ENCODE results near the gene ABCC10. TPM values are rescaled to one million over a fixed set of nuclear protein-coding genes. Genes with fewer than 3 reads are reported as not detected.
"Not testable (repeated sequence)": the region's sequence is repeated elsewhere in the genome, so short reads cannot be mapped to it uniquely, and the experiment has no call there.

Gene ABCC10, protein sequence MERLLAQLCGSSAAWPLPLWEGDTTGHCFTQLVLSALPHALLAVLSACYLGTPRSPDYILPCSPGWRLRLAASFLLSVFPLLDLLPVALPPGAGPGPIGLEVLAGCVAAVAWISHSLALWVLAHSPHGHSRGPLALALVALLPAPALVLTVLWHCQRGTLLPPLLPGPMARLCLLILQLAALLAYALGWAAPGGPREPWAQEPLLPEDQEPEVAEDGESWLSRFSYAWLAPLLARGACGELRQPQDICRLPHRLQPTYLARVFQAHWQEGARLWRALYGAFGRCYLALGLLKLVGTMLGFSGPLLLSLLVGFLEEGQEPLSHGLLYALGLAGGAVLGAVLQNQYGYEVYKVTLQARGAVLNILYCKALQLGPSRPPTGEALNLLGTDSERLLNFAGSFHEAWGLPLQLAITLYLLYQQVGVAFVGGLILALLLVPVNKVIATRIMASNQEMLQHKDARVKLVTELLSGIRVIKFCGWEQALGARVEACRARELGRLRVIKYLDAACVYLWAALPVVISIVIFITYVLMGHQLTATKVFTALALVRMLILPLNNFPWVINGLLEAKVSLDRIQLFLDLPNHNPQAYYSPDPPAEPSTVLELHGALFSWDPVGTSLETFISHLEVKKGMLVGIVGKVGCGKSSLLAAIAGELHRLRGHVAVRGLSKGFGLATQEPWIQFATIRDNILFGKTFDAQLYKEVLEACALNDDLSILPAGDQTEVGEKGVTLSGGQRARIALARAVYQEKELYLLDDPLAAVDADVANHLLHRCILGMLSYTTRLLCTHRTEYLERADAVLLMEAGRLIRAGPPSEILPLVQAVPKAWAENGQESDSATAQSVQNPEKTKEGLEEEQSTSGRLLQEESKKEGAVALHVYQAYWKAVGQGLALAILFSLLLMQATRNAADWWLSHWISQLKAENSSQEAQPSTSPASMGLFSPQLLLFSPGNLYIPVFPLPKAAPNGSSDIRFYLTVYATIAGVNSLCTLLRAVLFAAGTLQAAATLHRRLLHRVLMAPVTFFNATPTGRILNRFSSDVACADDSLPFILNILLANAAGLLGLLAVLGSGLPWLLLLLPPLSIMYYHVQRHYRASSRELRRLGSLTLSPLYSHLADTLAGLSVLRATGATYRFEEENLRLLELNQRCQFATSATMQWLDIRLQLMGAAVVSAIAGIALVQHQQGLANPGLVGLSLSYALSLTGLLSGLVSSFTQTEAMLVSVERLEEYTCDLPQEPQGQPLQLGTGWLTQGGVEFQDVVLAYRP (N-terminal part only)
- 13.0 and 19.1 TPM in 2 replicates for total RNA-seq

DNA sequence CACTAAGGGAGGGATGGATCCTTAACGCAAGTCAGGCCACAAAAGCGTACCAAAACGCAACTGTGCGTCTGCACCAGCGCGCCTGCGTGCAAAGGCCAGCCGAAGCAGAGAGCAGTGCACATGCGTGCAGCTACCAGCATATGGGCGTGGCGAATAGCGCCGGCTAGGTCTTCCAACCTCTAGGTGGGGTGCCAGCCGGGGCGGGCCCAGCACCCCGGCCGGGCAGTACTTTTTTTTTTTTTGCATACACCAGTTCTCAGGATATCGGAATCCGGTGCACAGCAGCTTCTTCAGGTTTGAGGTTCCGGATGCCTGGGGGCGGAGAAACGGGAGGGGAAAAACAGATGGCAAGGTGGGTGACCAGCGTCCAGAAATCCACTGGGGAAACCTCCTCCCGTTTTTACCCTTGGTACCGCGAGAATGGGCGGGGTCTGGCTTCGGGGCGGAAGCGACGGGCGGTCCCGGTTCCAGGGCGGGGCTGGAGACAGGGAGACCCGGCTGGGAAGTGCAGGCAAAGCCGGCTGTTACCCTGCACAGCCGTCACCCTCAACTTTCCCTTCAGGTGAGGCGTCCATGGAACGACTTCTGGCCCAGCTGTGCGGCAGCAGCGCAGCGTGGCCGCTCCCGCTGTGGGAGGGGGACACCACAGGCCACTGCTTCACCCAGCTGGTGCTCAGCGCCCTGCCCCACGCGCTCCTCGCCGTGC lies at the start of gene ABCC10:
Gene ABCC10, plus strand, starts transcription at position 136 of the 706 bp plus-strand sequence. Its CDS starts 438 bp downstream, at position 574.
- DNase-seq (ENCODE audit: low read depth) = peak; percentile 86

DNA sequence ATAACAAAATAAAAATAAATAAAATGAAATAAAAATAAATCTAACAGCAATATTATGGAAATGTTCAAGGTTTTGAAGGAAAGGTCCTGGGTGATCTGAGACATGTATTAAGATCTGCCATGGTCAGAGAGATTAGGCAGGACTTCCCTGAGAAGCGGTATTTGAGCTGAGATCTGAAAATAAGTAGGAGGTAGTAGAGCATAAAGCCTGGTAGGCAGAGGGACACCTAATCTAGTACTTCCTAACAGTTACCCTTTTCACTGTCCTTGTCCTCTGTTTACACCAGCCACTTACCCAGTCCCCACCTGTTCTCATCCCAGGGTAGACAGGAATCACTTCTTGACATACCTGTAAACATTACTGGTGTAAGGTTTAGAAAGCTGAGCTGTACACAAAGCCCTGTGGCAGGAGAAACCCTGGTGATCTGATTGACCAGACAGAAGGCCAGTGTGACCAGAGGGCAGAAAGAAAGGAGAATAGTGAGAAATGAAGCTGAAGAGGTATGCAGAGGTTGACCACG lies 49.6 kb upstream of the ABCC10 start:
- DNase-seq (ENCODE audit: low read depth) = no peak

GRCh38 chr6:43378631-43379030 lies 48.7 kb upstream of the ABCC10 start:
- DNase-seq (ENCODE audit: low read depth) = peak; percentile 75

DNA sequence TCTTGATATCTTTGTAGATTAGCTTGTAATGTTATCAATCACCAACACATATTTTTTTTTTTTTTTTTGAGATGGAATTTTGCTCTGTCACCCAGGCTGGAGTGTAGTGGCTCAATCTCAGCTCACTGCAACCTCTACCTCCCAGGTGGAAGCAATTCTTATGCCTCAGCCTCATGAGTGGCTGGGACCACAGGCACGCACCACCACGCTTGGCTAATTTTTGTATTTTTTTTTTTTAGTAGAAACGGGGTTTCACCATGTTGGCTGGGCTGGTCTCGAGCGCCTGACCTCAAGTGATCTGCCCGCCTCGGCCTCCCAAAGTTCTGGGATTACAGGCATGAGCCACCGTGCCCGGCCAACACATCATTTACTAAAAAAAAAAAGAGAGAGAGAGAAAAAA lies 46.5 kb upstream of the ABCC10 start:
- not testable (repeated sequence) for DNase-seq (ENCODE audit: low read depth)

GRCh38 chr6:43383021-43383667 lies 44.2 kb upstream of the ABCC10 start:
- DNase-seq (ENCODE audit: low read depth) = no peak

- peak; percentile 51 for DNase-seq (ENCODE audit: low read depth)
Measured at GRCh38 chr6:43386492-43386891, 40.8 kb upstream of the ABCC10 start.

DNA sequence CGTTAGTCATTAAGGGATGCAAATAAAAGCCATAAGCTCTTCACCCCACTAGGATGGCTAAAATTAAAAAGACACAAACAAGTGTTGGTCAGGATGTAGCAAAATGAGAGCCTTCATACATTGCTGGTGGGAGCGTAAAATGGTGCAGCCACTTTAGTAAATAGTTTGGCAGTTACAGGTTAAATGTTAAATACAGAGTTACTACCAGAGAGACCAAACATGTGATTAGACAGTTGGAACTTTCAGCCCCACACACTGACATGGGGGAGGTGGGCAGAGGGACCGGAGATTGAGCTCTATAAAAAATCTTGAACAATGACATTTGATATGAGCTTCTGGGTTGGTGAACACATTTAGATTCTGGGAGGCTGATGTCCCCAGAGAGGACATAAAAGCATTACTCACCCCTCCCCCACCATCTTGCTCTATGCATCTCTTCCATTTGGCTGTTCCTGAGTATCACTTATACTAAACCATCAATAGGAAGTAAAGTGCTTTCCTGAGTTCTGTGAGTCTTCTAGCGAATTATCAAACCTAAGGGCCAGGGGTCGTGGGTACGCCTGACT lies 37.5 kb upstream of the ABCC10 start:
- no peak for DNase-seq (ENCODE audit: low read depth)

DNA sequence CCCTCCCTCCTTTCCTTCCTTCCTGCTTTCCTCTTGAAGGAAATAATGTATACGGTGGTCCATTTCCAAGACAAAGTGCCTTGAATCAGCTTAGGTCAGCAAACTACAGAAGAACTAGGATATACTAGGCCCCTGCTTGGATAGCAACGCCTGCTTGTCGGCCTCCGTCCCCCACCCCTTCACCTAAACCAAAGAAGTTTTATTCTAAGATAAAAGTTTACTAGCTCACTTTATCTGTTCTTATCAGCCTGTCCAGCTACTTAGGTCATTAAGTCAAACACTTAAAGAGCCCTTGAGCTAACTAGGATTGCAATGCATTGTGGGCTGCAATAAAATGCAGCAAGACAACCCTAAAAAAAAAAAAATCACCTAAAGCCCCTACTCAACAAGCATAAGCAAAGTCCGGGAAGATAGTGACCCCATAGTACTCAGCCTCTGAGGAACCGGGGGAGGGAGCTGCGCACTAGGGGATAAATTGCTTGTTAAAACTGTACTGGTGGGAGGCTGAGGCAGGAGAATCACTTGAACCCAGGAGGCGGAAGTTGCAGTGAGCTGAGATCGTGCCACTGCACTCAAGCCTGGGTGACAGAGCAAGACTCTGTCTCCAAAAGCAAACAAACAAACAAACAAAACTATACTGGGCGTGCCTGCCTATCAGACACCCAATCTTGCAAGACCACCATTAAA lies 36.4 kb upstream of the ABCC10 start:
- DNase-seq (ENCODE audit: low read depth) = not testable (repeated sequence)

GRCh38 chr6:43391440-43392031 lies 35.8 kb upstream of the ABCC10 start:
- DNase-seq (ENCODE audit: low read depth) = no peak

DNA sequence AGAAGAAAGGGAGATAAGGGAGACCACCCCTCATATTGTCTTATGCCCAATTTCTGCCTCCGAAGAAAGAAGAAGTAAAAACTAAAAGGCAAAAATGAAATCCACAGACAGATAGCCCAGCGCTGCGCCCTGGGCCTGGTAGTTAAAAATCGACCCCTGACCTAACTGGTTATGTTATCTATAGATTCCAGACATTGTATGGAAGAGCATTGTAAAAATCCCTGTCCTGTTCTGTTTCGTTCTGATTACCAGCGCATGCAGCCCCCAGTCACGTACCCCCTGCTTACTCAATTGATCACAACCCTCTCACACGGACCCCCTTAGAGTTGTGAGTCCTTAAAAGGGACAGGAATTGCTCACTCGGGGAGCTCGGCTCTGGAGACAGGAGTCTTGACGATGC lies 34.2 kb upstream of the ABCC10 start:
- DNase-seq (ENCODE audit: low read depth) = not testable (repeated sequence)

DNA sequence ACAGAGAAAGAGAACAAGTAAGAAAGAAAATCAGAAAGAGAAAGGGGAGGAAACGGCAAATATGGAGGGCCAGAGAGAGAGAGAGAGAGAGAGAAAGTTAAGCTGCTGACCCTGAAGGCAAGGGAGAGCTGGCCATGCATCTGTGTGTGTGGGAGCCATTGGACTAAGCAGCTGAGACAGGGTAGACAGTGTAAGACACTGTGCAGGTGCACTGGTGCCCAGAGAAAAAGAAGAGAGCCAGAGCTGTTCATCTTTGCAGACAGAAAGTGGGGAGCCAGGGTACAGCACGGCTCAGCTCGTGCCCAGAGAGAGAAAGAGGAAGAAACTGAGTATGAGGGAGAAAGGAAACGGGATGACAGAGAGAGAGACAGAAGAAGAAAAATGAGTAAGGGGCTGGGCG lies 33.7 kb upstream of the ABCC10 start:
- DNase-seq (ENCODE audit: low read depth) = no peak

DNA sequence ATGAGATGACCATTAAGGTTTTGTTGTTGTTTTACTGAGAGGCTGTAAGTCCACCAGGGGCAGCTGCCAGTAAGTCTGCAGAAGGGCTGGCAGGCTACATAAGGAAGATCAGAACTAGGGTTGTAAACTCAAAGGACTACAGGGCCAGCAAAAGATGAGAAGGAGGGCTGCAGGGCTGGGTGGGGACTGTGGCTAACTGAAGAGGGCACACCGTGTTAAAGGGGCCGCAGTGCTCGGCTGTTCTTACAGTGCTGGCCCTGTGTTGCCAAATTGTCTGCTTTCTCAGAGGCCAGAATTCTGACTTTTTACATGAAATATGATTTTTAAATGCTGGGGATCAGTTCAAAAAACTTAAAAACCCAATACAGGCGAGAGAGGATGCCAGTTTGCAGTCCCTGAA lies 32.4 kb upstream of the ABCC10 start:
- no peak for DNase-seq (ENCODE audit: low read depth)

DNA sequence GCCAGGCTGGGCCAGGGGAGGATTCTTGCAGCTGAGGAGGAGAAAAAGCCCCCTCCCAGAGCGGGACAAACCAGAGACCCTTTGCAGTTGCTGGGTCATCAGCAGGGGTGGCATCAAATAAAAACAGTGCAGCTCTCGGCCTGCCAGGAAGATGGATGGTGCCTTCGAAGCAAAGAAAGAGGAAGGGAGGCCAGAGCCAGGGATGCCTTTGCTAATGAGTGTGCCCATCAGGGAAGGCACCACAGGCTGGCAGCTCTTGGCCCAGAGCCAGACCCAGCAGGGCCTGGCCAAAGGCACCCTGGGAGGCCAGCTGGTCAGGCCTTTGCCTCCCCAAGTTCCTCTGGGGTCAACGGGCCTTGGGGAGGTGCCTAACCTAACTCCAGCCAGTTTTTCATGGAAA lies 31.6 kb upstream of the ABCC10 start:
- DNase-seq (ENCODE audit: low read depth) = no peak

DNA sequence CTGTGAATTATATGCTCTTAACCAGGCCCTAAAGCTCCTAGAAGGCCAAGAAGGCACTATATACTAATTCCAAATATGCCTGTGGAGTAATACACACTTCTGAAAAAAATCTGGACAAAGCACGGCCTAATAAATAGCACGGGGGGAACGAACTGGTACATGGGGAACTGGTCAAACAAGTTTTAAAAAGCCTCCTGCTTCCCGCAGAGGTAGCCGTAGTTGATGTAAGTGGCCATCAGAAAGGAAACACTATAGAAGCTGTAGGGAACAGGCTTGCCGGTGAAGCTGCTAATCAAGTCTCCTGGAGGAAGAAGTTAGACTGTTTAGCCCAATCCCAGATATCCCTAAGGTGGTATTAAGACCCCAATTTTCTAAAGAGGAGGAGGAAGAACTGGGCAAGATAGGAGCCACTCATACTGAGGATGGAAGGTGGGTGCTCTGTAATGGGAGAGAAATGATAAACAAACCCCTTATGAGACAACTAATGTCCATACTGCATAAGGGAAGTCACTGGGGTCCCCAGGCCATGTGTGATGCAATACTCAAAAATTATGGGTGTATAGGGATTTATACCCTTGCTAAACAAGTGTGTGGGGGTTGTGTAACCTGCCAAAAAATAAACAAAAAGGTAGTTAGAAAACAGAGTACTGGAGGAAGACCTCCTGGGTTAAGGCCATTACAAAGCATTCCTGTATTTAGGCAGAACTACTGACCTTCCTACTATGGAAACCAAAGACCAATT lies 30.8 kb upstream of the ABCC10 start:
- DNase-seq (ENCODE audit: low read depth) = no peak

GRCh38 chr6:43399932-43400487 lies 27.3 kb upstream of the ABCC10 start:
- no peak for DNase-seq (ENCODE audit: low read depth)

DNA sequence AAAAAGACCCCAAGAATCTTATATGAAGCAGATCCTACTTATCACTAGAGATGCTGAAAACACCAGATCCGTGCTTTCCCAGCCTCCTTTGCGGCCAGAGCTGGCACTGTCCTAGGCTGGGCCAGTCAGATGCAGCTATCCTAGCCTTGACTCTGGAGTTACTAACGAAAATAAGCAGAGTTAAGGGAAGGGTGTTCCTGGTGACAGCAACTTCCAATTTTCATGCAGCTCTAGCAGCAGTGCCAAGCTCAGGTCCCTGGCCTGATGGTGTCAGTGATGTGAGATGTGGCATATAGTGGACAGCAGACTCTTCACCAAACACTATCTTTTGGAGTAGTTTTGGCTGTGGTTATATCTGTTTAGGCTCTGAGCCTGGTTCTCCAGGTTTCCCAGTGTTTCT lies 25.6 kb upstream of the ABCC10 start:
- DNase-seq (ENCODE audit: low read depth) = no peak

DNA sequence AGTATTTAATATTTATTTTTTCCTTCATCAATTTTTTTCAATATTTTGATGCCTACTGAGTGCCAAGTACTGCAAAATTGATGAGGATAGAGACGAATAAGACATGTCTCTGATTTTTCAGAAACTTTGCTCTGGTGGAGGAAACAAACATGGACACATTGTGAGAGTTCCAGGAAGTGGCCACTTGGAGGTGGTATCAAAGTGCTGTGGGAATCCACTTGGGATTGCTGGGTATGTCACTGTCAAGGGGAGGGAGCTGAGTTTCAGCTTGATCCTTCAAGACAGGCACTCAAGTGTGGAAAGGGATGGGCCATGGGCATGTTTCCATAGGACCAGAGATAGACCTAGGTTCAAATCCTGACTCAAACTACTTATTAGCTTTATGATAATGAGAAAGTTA lies 24.5 kb upstream of the ABCC10 start:
- DNase-seq (ENCODE audit: low read depth) = no peak

GRCh38 chr6:43405354-43405753 lies 22.0 kb upstream of the ABCC10 start:
- peak; percentile 71 for DNase-seq (ENCODE audit: low read depth)

Data from renal cortical epithelial cell (primary cell).